A549 (cell line): ENCODE measurements around the gene ADAP1. TPM values are rescaled to one million over a fixed set of nuclear protein-coding genes. Genes with fewer than 3 reads are reported as not detected.

ENCODE experiments used
- ATAC-seq, 2 experiments: fragments of 200-7000 bp in 1 of 2; fragments of >200 bp in 1 of 2; cut with Nextera tagmentation in 1 of 2; cut with Tn5 transposase in 1 of 2; 3 replicates each; pipeline versions ENCODE4 v1.8.0 to v1.9.1; 2018 to 2020; ENCODE audit warnings: mild to moderate bottlenecking in 1 of 2, moderate library complexity in 1 of 2
- CTCF ChIA-PET: fragments of 300-600 bp; sonication (Branson Sonifier 250); formaldehyde crosslinking; extraction: SDS; loops from one replicate; lab custom pipeline; 2021; ENCODE audit warnings: antibody characterized with exemption, inconsistent platforms; lab: Yijun Ruan, JAX
- POLR2A ChIA-PET: fragments of 350-600 bp; formaldehyde crosslinking; extraction: SDS; loops from one replicate; lab custom pipeline; 2021; ENCODE audit warnings: antibody characterized with exemption, inconsistent platforms; lab: Yijun Ruan, JAX
- DNase-seq, 2 experiments: peaks; one replicate each; pipeline versions ENCODE4 v3.0.0 to v3.0.0-alpha.2; 2011 to 2016; ENCODE audit warnings: low read depth in 1 of 2, low spot score in 1 of 2
- FAIRE-seq: peaks from 2 replicates; lab custom pipeline; 2011; peaks lifted over from hg19 to GRCh38; lab: Jason Lieb, UNC
- H3K27ac ChIP-seq, 2 experiments: fragments of >200 bp; sonication (Bioruptor Twin); formaldehyde crosslinking; 3 replicates each; pipeline ENCODE4 v1.5.1; 2016 to 2017
- H3K4me1 ChIP-seq: fragments of >200 bp; sonication (Bioruptor Twin); formaldehyde crosslinking; 3 replicates; pipeline ENCODE4 v1.6.1; 2016
- H3K4me2 ChIP-seq: fragments of >200 bp; sonication (Bioruptor Twin); formaldehyde crosslinking; 3 replicates; pipeline ENCODE4 v1.6.1; 2016
- H3K4me3 ChIP-seq: fragments of >200 bp; sonication (Bioruptor Twin); formaldehyde crosslinking; 3 replicates; pipeline ENCODE4 v1.5.1; 2016
- H3K9me3 ChIP-seq: fragments of >200 bp; sonication (Bioruptor Twin); formaldehyde crosslinking; 3 replicates; pipeline ENCODE4 v1.6.1; 2016
- ATOH8 ChIP-seq: fragments of 250-450 bp; sonication (Bioruptor Pico); IDR thresholded peaks from 2 replicates; pipeline ENCODE4 v1.5.0; 2020; ENCODE audit warnings: low read depth, mild to moderate bottlenecking, moderate library complexity
- BHLHE40 ChIP-seq: IDR thresholded peaks from 2 replicates; pipeline ENCODE4 v1.6.1; 2012; ENCODE audit warnings: low read depth, low read length, inconsistent platforms
- CBX2 ChIP-seq: fragments of 200-600 bp; sonication (generic); IDR thresholded peaks from 2 replicates; pipeline ENCODE4 v1.6.1; 2016; ENCODE audit warnings: low read depth, mild to moderate bottlenecking, borderline replicate concordance
- CEBPB ChIP-seq, 2 experiments: fragments of >200 bp in 1 of 2; sonication (Bioruptor Twin) in 1 of 2; formaldehyde crosslinking in 1 of 2; IDR thresholded peaks; 2 replicates each; pipeline ENCODE4 v1.6.1; 2012 to 2016
- CTCF ChIP-seq: fragments of >200 bp; sonication (Bioruptor Twin); formaldehyde crosslinking; IDR thresholded peaks from 3 replicates; pipeline ENCODE4 v1.5.1; 2016
- EHMT2 ChIP-seq: fragments of 200-600 bp; sonication (generic); IDR thresholded peaks from 2 replicates; pipeline ENCODE4 v1.6.1; 2016; ENCODE audit warnings: antibody characterized with exemption, low read depth, mild to moderate bottlenecking, moderate library complexity
- EP300 ChIP-seq, 2 experiments: fragments of >200 bp; sonication (Bioruptor Twin); formaldehyde crosslinking; IDR thresholded peaks; 2 replicates in 1 of 2; 3 replicates in 1 of 2; pipeline ENCODE4 v1.6.1; 2016 to 2017
- FOSB ChIP-seq: fragments of 250-450 bp; sonication (Bioruptor Pico); IDR thresholded peaks from 2 replicates; pipeline ENCODE4 v1.5.0; 2020; ENCODE audit warnings: mild to moderate bottlenecking, moderate library complexity
- FOXS1 ChIP-seq: fragments of 250-450 bp; sonication (Bioruptor Pico); IDR thresholded peaks from 2 replicates; pipeline ENCODE4 v1.5.0; 2020; ENCODE audit warnings: mild to moderate bottlenecking, moderate library complexity
- HOXA7 ChIP-seq: fragments of 250-450 bp; sonication (Bioruptor Pico); IDR thresholded peaks from 2 replicates; pipeline ENCODE4 v1.5.0; 2020; ENCODE audit warnings: mild to moderate bottlenecking, moderate library complexity
- JUNB ChIP-seq: fragments of >200 bp; sonication (Bioruptor Twin); formaldehyde crosslinking; IDR thresholded peaks from 2 replicates; pipeline ENCODE4 v1.6.1; 2016
- KDM1A ChIP-seq: fragments of 200-600 bp; sonication (generic); IDR thresholded peaks from 2 replicates; pipeline ENCODE4 v1.6.1; 2016; ENCODE audit warnings: low read depth, mild to moderate bottlenecking
- MAX ChIP-seq: IDR thresholded peaks from 2 replicates; pipeline ENCODE4 v1.6.1; 2012
- MAZ ChIP-seq: fragments of 150-350 bp; IDR thresholded peaks from 2 replicates; pipeline ENCODE4 v1.6.1; 2014; ENCODE audit warnings: antibody characterized with exemption, low read depth, low read length, borderline replicate concordance
- PBX3 ChIP-seq: IDR thresholded peaks from 2 replicates; pipeline ENCODE4 v1.6.1; 2012
- PHF8 ChIP-seq: fragments of 200-600 bp; sonication (generic); IDR thresholded peaks from 2 replicates; pipeline ENCODE4 v1.6.1; 2016; ENCODE audit warnings: low read depth, mild to moderate bottlenecking, antibody characterized with exemption, moderate library complexity, borderline replicate concordance
- POLR2AphosphoS2 ChIP-seq: conservative IDR thresholded peaks from 2 replicates; pipeline ENCODE4 v1.6.1; 2012; ENCODE audit warnings: low read length, improper control_type of control experiment, inconsistent platforms
- RARB ChIP-seq: fragments of 250-450 bp; sonication (Bioruptor Pico); IDR thresholded peaks from 2 replicates; pipeline ENCODE4 v1.8.0; 2021; ENCODE audit warnings: mild to moderate bottlenecking, moderate library complexity
- RCOR1 ChIP-seq: fragments of 150-350 bp; IDR thresholded peaks from 2 replicates; pipeline ENCODE4 v1.6.1; 2014; ENCODE audit warnings: antibody characterized with exemption, low read length, low read depth
- RFX5 ChIP-seq: fragments of 450-650 bp; IDR thresholded peaks from 2 replicates; pipeline ENCODE4 v1.7.1; 2014; ENCODE audit warnings: antibody characterized with exemption, mild to moderate bottlenecking, moderate library complexity
- RNF2 ChIP-seq: fragments of 200-600 bp; sonication (generic); IDR thresholded peaks from 2 replicates; pipeline ENCODE4 v1.6.1; 2016; ENCODE audit warnings: low read depth, mild to moderate bottlenecking, antibody characterized with exemption, moderate library complexity, borderline replicate concordance
- TFCP2L1 ChIP-seq: fragments of 250-450 bp; sonication (Bioruptor Pico); IDR thresholded peaks from 2 replicates; pipeline ENCODE4 v1.5.0; 2021; ENCODE audit warnings: mild to moderate bottlenecking
- ZC3H11A ChIP-seq: fragments of 450-650 bp; IDR thresholded peaks from 2 replicates; pipeline ENCODE4 v1.6.1; 2014; ENCODE audit warnings: antibody characterized with exemption, mild to moderate bottlenecking
- ZFP36 ChIP-seq: fragments of 450-650 bp; IDR thresholded peaks from 2 replicates; pipeline ENCODE4 v1.6.1; 2014; ENCODE audit warnings: borderline replicate concordance; ENCODE audit not compliant: partially characterized antibody
- ZSCAN20 ChIP-seq: fragments of 250-450 bp; sonication (Bioruptor Pico); IDR thresholded peaks from 2 replicates; pipeline ENCODE4 v1.8.0; 2022; ENCODE audit warnings: mild to moderate bottlenecking, moderate library complexity
- WGBS: methylation state at CpG from one replicate; pipeline ENCODE4 v1.1.6; 2017; ENCODE audit errors: missing lambda C conversion rate; 5-methylcytosine and 5-hydroxymethylcytosine counted together
- polyA plus RNA-seq, 4 experiments: library from polyadenylated mRNA; depleted of rRNA in 3 of 4; stranded (reverse); fragments of >200 nt; fragmentation: RNase III in 1 of 4; extraction: RNeasy Plus Mini Kit Qiagen cat#74134 plus additional on column Dnase treatment in 1 of 4; gene quantifications; 2 replicates in 3 of 4; 3 replicates in 1 of 4; pipeline ENCODE4 v1.2.3, GENCODE V29; 2011 to 2017

ADAP1 gene
- polyA plus RNA-seq, 2 of the 4 experiments (the other 2 are of a cell fraction): 1.7 to 2.5 TPM

GRCh38 chr7:865921-866320 lies 88.6 kb downstream of the ADAP1 start:
- DNase-seq (no peak), FAIRE-seq (no peak), ATAC-seq (no peak)
- Histone ChIP-seq H3K4me3 (no peak overlapping the region), H3K4me1 (peaks cover 11% of the 10 kb centered on the region; the same call in 2 of the 3 replicates), H3K9me3 (no peaks in the 10 kb centered on the region), H3K4me2 (no peak overlapping the region), H3K27ac (no peak overlapping the region)
- CTCF ChIA-PET: interaction anchor here (1.0 kb wide), 1 partner anchor 8 kb away, joined by 3 read pairs; no protein-coding TSS in a partner anchor
- WGBS: 96% methylated on average over 25 of the region's 25 CpGs
- TF ChIP-seq ZFP36: no peak
- no peak for TF ChIP-seq CTCF
- TF ChIP-seq MAX: no peak
- no peak for TF ChIP-seq FOXS1 (CRISPR knock-in tag)
- no peak for TF ChIP-seq FOSB
- TF ChIP-seq HOXA7 (CRISPR knock-in tag): no peak
- no peak for TF ChIP-seq PHF8
- no peak for TF ChIP-seq BHLHE40
- TF ChIP-seq ZC3H11A: no peak
- no peak for TF ChIP-seq EP300 (IDR thresholded peaks at IDR 0.05)
- no peak for TF ChIP-seq CEBPB (IDR thresholded peaks at IDR 0.05)
- TF ChIP-seq ATOH8 (CRISPR knock-in tag): no peak
- TF ChIP-seq RFX5: no peak
- no peak for TF ChIP-seq MAZ
- no peak for TF ChIP-seq POLR2AphosphoS2
- TF ChIP-seq PBX3: no peak
- no peak for TF ChIP-seq RARB
- TF ChIP-seq RNF2: no peak
- no peak for TF ChIP-seq TFCP2L1 (CRISPR knock-in tag)
- POLR2A ChIA-PET: no interaction called here

GRCh38 chr7:863106-863505 lies 91.4 kb downstream of the ADAP1 start:
- FAIRE-seq (no peak), ATAC-seq (no peak), DNase-seq (no peak)
- WGBS: 89% methylated on average over 16 of the region's 16 CpGs
- Histone ChIP-seq H3K27ac (no peak overlapping the region), H3K4me1 (peaks cover 11% of the 10 kb centered on the region; the same call in 2 of the 3 replicates), H3K9me3 (no peaks in the 10 kb centered on the region), H3K4me3 (no peak overlapping the region), H3K4me2 (no peak overlapping the region)
- TF ChIP-seq ZSCAN20 (CRISPR knock-in tag) (no peak), RCOR1 (no peak), JUNB (no peak), CBX2 (no peak), EHMT2 (no peak), KDM1A (no peak), PBX3 (no peak)
- POLR2A ChIA-PET: no interaction called here
- CTCF ChIA-PET: interaction anchor here (5.1 kb wide), 1 partner anchor 10 kb away, joined by 28 read pairs; no protein-coding TSS in a partner anchor
